Adrenal gland (tissue), 12 donors: ENCODE measurements around the gene DES. TPM values are rescaled to one million over a fixed set of nuclear protein-coding genes. Genes with fewer than 3 reads are reported as not detected.
"Not testable (repeated sequence)": the region's sequence is repeated elsewhere in the genome, so short reads cannot be mapped to it uniquely, and the experiment has no call there.

Experiments
- DNase-seq, 7 donors: peaks; one replicate each; pipeline ENCODE4 v3.0.0-alpha.2; 2019 to 2020
- H3K27ac ChIP-seq, 5 donors: fragments of 200-600 bp; sonication (generic) in 4 of 5; 1 replicate in 3 of 5; 2 replicates in 2 of 5; pipeline versions ENCODE4 v1.5.1 to v1.8.0; 2016 to 2020; ENCODE audit warnings: mild to moderate bottlenecking in 1 of 5
- H3K27me3 ChIP-seq: fragments of 200-600 bp; 2 replicates; pipeline ENCODE4 v1.8.0; 2021
- H3K36me3 ChIP-seq, 2 donors: fragments of 200-600 bp; replicated peaks in 1 of 2; 1 replicate in 1 of 2; 2 replicates in 1 of 2; pipeline versions ENCODE4 v1.5.1 to v1.8.0; 2018 to 2022
- H3K4me1 ChIP-seq, 2 donors: fragments of 200-600 bp; replicated peaks in 1 of 2; 1 replicate in 1 of 2; 2 replicates in 1 of 2; pipeline versions ENCODE4 v1.5.1 to v1.8.0; 2018 to 2021
- H3K4me3 ChIP-seq, 4 donors: fragments of 200-600 bp; sonication (generic) in 3 of 4; one replicate each; pipeline ENCODE4 v1.5.1; 2016 to 2018
- H3K9me3 ChIP-seq, 3 donors: fragments of 200-600 bp; sonication (generic) in 1 of 3; replicated peaks in 1 of 3; 1 replicate in 2 of 3; 2 replicates in 1 of 3; pipeline versions ENCODE4 v1.5.1 to v1.8.0; 2016 to 2021
- POLR2A ChIP-seq, 2 donors: fragments of 450-650 bp; IDR thresholded peaks; one replicate each; pipeline ENCODE4 v1.6.1; 2017; ENCODE audit warnings: antibody characterized with exemption in 2 of 2, mild to moderate bottlenecking in 2 of 2, moderate library complexity in 1 of 2
- WGBS, 4 donors: extraction: QIAGEN DNeasy Blood & Tissue Kit in 2 of 4; methylation state at CpG; one replicate each; pipeline versions ENCODE4 v1.1.5 to v1.1.7; 2013 to 2017; 5-methylcytosine and 5-hydroxymethylcytosine counted together
- intact Hi-C, 2 donors: fragments of 100-400 bp; cut with DNase I; formaldehyde crosslinking; loops; one replicate each; pipeline versions ENCODE4 v1.14.1 to v1.15.0; 2022 to 2023
- polyA plus RNA-seq, 3 donors: library from polyadenylated mRNA; stranded (reverse); fragments of 200-250 nt in 2 of 3; fragments of 350-450 nt in 1 of 3; fragmentation: Illumina TruSeq in 1 of 3; extraction: RNeasy Lipid Tissue Mini Kit (QIAGEN cat#74804) in 1 of 3; gene quantifications; one replicate each; pipeline ENCODE4 v1.2.3, GENCODE V29; 2013 to 2014
- total RNA-seq, 9 donors: library from RNA; depleted of rRNA in 4 of 9; stranded (reverse); fragments of >200 nt in 4 of 9; fragments of 120-200 nt in 1 of 9; fragmentation: NEBNext Ultra II Directional in 1 of 9; extraction: Animal tissue kit (Norgen Biotek cat#: 25700) in 1 of 9; gene quantifications; one replicate each; pipeline versions ENCODE4 v1.1.0 to v1.2.4, GENCODE V29; 2013 to 2023
- TF ChIP-seq, protein P1 (sequence below), 6 experiments: fragments of 450-650 bp in 4 of 6; fragments of 200-600 bp in 2 of 6; sonication (generic) in 1 of 6; IDR thresholded peaks; 1 replicate in 5 of 6; 2 replicates in 1 of 6; pipeline versions ENCODE4 v1.5.1 to v1.8.0; 2016 to 2021; ENCODE audit warnings: antibody characterized with exemption in 6 of 6, mild to moderate bottlenecking in 2 of 6, moderate library complexity in 1 of 6
- donor health status: healthy with polysubstance abuse.
- donor health status: Bipolar disorder and iron deficiency.
- donor health status: DM: yes; HTN: yes; CAD: no.
- donor health status: DM: no; HTN: no; CAD: no.
- donor health status: DM: no; HTN: no; CAD: no.
- donor health status: DM: yes; HTN: yes; CAD: no.

Gene DES
- total and polyA plus RNA-seq, 12 donors: 0.94 to 283 (median 11.4) TPM

GRCh38 chr2:219387306-219388120 is 30.7 kb upstream of the DES start, which contains the start of gene DNPEP:
Gene DNPEP, minus strand, starts transcription at chr2:219387912. Its CDS starts 118 bp downstream, at chr2:219387794.
- intact Hi-C loops: no loop called here
- Histone ChIP-seq H3K4me1 (peaks cover 5 to 9% of the 10 kb centered on the region in 2 donors), H3K36me3 (peaks cover 0 to 37% of the 10 kb centered on the region in 2 donors), H3K9me3 (no peaks in the 10 kb centered on the region), H3K27ac (peak within 1 kb of the TSS; percentile 65 to 96 (median 92)), H3K4me3 (peak within 1 kb of the TSS; percentile 64 to 85 (median 80)), H3K27me3 (no peaks in the 10 kb centered on the region)
- 0 to 2% (median 1%) methylated on average over 18 to 73 of the region's 76 CpGs for WGBS, 4 donors
- TF ChIP-seq, protein P1, sequence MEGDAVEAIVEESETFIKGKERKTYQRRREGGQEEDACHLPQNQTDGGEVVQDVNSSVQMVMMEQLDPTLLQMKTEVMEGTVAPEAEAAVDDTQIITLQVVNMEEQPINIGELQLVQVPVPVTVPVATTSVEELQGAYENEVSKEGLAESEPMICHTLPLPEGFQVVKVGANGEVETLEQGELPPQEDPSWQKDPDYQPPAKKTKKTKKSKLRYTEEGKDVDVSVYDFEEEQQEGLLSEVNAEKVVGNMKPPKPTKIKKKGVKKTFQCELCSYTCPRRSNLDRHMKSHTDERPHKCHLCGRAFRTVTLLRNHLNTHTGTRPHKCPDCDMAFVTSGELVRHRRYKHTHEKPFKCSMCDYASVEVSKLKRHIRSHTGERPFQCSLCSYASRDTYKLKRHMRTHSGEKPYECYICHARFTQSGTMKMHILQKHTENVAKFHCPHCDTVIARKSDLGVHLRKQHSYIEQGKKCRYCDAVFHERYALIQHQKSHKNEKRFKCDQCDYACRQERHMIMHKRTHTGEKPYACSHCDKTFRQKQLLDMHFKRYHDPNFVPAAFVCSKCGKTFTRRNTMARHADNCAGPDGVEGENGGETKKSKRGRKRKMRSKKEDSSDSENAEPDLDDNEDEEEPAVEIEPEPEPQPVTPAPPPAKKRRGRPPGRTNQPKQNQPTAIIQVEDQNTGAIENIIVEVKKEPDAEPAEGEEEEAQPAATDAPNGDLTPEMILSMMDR (IDR thresholded peaks at IDR 0.05): peak in 1 of 6 experiments; percentile 2
- peak; percentile 26 to 35 for TF ChIP-seq POLR2A (IDR thresholded peaks at IDR 0.05)
- DNase-seq: peak; percentile 84 to 98 (median 93)

- peak overlapping the region in 3 of 5 donors; percentile 1 to 96 (median 79) for H3K27ac ChIP-seq
- no peaks in the 10 kb centered on the region for H3K9me3 ChIP-seq
- WGBS, 4 donors: 1 to 7% (median 2%) methylated on average over 4 to 78 of the region's 78 CpGs
- H3K4me1 ChIP-seq: peaks cover 5 to 9% of the 10 kb centered on the region in 2 donors
- intact Hi-C loops: no loop called here
- H3K4me3 ChIP-seq: peak overlapping the region in 1 of 4 donors; percentile 64
- H3K27me3 ChIP-seq: no peaks in the 10 kb centered on the region
- peaks cover 0 to 29% of the 10 kb centered on the region in 2 donors for H3K36me3 ChIP-seq
- peak; percentile 98 to 99 (median 99) for DNase-seq
- TF ChIP-seq, protein P1 (IDR thresholded peaks at IDR 0.05): peak; percentile 12 to 85 (median 64)
- TF ChIP-seq POLR2A (IDR thresholded peaks at IDR 0.05): peak in 1 of 2 donors; percentile 30
Measured at GRCh38 chr2:219388121-219388906, 29.9 kb upstream of the DES start.

DNA sequence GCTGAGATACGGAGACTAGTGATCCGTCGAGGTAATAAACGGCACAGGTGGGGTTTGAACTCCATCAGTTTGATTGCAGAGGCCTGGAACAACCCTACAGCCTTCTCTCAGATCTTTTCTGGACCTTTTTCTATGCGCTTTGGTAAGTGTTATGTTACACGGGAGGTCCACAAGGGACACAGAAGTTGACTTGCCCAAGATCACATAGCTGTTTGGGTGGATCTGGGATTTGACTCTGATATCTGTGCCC is 29.3 kb upstream of the DES start:
- 41 to 65% (median 49%) methylated on average over 6 of the region's 6 CpGs for WGBS, 4 donors
- Histone ChIP-seq H3K4me3 (peak overlapping the region in 1 of 4 donors; percentile 64), H3K4me1 (peaks cover 5 to 9% of the 10 kb centered on the region in 2 donors), H3K9me3 (no peaks in the 10 kb centered on the region), H3K27ac (peak overlapping the region in 3 of 5 donors; percentile 1 to 96 (median 79)), H3K27me3 (no peaks in the 10 kb centered on the region), H3K36me3 (peaks cover 0 to 24% of the 10 kb centered on the region in 2 donors)
- no peak for TF ChIP-seq POLR2A (IDR thresholded peaks at IDR 0.05)
- TF ChIP-seq, protein P1 (IDR thresholded peaks at IDR 0.05): no peak
- DNase-seq: no peak
- intact Hi-C loops: no loop called here

- H3K4me3 ChIP-seq: no peak overlapping the region
- intact Hi-C loops: no loop called here
- no peak for DNase-seq
- H3K4me1 ChIP-seq: no peaks in the 10 kb centered on the region
- no peaks in the 10 kb centered on the region for H3K27me3 ChIP-seq
- 87 to 90% (median 87%) methylated on average over 9 of the region's 9 CpGs for WGBS, 4 donors
- H3K36me3 ChIP-seq: no peaks in the 10 kb centered on the region
- no peak overlapping the region for H3K27ac ChIP-seq
- H3K9me3 ChIP-seq: no peaks in the 10 kb centered on the region
- TF ChIP-seq, protein P1 (IDR thresholded peaks at IDR 0.05): no peak
- no peak for TF ChIP-seq POLR2A (IDR thresholded peaks at IDR 0.05)
Measured at GRCh38 chr2:219392754-219393153, 25.4 kb upstream of the DES start.

GRCh38 chr2:219395056-219395455 is 23.1 kb upstream of the DES start:
- H3K4me3 ChIP-seq, H3K27me3 ChIP-seq, H3K4me1 ChIP-seq, DNase-seq, H3K27ac ChIP-seq, H3K36me3 ChIP-seq, intact Hi-C loops, H3K9me3 ChIP-seq: not testable (repeated sequence)
- WGBS, 4 donors: 76 to 95% (median 93%) methylated on average over 7 to 9 of the region's 9 CpGs
